Stimulated activated CD4-positive, alpha-beta T cell treated with anti-CD3 and anti-CD28 coated beads, Interleukin-2, amount 100 ng/mL, for 24 hours (primary cell): ENCODE measurements around the gene XAF1.
"Not testable (repeated sequence)": the region's sequence is repeated elsewhere in the genome, so short reads cannot be mapped to it uniquely, and the experiment has no call there.

Experiments
- DNase-seq, 2 donors: peaks; one replicate each; pipeline ENCODE4 v3.0.0-alpha.2; 2020

Gene XAF1

GRCh38 chr17:6812295-6812694 lies 56.4 kb downstream of the XAF1 start:
- no peak for DNase-seq

- DNase-seq, result no peak
Observed at GRCh38 chr17:6815775-6816174, 59.9 kb downstream of the XAF1 start.

GRCh38 chr17:6816368-6816767 lies 60.5 kb downstream of the XAF1 start:
- not testable (repeated sequence) for DNase-seq

GRCh38 chr17:6818938-6819337 lies 63.1 kb downstream of the XAF1 start:
- no peak for DNase-seq

GRCh38 chr17:6823011-6823442 lies 67.2 kb downstream of the XAF1 start:
- DNase-seq, result no peak
